Stimulated activated CD8-positive, alpha-beta memory T cell treated with anti-CD3 and anti-CD28 coated beads, Interleukin-7, amount 100 ng/mL, for 1 hour (primary cell): ENCODE results near the gene MAGEB17.
"Not testable (repeated sequence)": the region's sequence is repeated elsewhere in the genome, so short reads cannot be mapped to it uniquely, and the experiment has no call there.

Experiments
- DNase-seq, 2 donors: peaks; one replicate each; pipeline ENCODE4 v3.0.0-alpha.2; 2020; ENCODE audit warnings: low read depth in 2 of 2

Gene MAGEB17

GRCh38 chrX:16167181-16167580 is at the start of gene MAGEB17:
TSS of gene MAGEB17 (plus strand) at chrX:16167481. CDS start at chrX:16170383, 2,902 bp downstream.
- DNase-seq = no peak

DNA sequence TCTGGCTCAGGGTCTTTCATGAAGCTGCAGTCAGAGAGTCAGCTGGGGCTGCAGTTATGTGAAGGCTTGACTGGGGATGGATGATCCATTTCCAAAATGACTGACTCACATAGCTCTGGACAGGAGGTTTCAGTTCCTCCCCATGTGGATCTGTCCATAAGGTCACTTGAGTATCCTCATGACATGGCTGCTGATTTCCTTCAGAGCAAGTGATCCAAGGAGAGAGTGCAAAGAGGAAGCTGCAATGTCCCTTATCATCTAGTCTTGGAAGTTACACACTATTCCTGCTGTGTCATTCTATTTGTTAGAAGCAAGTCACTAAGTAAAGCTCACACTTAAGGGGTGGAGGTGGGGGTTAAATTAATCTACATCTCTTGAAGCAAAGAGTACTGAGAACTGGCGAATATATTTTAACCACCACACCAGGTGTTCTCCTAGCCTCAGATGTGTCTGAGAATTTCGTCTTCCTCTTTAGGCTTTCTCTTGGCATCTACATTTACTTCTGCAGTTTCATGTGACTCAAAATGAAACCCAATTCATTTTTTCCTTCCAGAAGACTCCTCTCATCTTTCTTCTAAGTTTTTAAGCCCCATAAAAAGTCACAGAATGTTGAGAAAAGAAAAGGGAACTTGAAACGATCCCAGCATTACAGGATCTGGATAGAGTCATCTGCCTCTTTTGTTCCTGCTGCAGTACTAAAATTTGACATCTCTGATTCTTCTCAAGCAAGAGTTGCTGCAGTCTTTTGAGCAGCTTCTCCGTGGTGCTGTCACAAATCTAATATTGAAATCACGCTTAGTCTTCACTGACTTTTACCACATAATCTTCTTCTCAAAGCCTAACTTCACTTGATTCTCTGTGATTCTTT is 47.7 kb upstream of the MAGEB17 start:
- DNase-seq = no peak

DNA sequence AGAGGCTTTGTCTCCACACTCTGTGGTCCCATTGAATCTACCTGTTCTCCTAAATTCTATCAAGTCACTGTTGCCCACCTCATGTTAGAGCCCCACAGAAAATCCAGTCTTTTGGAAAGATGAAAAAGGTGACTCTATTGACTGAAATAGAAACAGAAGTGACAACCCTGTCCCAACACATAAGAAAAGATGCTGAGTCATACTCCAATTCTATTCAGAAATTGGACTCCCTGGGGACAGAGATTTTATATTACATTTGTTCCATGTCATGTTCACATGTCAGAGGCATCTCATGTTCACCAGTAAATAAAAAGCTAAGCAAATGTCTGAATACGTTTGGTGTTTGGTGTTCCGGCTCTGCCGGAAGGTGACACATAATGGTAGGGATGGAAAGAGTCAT is 46.9 kb upstream of the MAGEB17 start:
- no peak for DNase-seq

- DNase-seq = peak; percentile 19 to 23
Observed at GRCh38 chrX:16123222-16123786, 44.0 kb upstream of the MAGEB17 start, which contains the start of gene GRPR. TSS of gene GRPR (plus strand) at chrX:16123565. CDS start at chrX:16123954, 389 bp downstream.

DNA sequence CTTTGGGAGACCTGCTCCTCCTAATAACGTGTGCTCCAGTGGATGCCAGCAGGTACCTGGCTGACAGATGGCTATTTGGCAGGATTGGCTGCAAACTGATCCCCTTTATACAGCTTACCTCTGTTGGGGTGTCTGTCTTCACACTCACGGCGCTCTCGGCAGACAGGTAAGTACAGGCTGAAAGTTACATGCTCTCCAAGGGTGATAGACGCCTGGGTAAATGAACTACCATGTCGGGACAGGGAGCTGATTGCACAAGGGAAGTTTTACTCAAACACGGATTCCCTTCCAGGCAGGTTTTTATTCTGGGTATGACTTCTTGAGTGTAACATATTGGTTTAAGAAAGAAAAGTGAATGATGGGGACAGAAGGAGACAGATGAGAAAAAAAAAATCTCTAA is 43.1 kb upstream of the MAGEB17 start:
- no peak for DNase-seq

DNA sequence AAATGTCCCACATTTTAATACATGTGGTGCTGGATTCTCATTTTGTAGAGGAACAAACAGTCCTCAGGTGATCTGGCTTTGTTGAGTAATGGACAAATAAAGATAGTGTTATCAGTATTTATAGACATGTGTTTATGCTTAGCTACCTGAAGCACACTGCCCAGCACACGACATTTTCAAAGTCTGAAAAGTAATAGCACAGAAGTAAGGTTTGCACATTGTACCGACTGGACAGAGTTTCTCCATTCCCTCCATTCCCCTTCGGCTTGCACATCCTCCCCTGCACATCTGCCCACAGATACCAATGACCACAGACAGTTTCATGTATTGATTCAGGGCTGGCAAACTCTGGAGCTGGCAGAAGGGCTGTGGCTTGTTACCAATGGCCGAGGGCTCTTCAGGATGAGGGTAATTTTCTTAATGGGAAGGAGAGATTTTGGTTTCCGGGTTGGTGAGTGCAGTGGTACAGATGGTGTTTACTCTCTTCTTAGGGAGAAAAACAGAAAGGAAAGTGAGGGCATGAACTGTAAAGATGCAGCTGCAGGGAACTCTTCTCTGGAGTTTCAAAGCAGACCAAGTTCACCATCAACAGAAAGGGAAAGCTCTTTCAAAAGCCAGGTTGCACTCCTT is 41.6 kb upstream of the MAGEB17 start:
- DNase-seq = no peak

- DNase-seq = no peak
Observed at GRCh38 chrX:16130707-16131106, 36.6 kb upstream of the MAGEB17 start.

GRCh38 chrX:16134936-16135335 is 32.3 kb upstream of the MAGEB17 start:
- DNase-seq = no peak

DNA sequence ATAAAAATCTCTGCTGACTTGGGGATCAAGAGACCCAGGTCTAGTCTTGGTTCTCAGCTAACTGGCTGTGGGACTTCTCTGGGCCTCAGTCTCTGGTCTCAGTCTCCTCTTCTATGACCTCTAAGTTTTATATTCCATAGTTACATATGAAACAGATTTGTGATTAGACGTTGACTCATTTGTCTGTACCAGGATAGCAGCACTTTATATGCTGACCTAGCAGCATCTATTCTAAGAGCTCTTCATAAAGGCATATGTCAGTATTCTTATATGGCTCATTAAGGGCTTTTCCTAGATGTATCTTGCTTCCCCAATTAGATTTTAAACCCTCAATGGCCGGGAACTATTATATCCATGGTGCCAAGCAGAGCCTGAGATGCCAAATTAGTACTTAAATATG is 31.2 kb upstream of the MAGEB17 start:
- no peak for DNase-seq

- no peak for DNase-seq
Observed at GRCh38 chrX:16137416-16138107, 29.7 kb upstream of the MAGEB17 start.

DNA sequence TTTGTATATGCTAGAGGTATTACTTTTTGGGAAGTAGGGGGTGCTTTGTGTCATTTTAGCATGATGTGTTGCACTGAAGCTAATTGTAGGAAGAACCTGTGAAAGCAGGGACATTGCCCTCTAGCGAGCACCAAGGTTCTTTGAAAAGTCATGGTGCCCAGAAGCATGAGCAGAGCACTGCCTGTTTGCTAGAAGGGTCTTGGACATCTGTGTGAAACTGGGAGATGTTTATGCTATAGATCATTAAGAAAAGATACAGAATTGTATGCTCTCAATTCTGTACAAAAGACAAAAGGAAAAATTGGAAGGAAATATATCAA is 29.2 kb upstream of the MAGEB17 start:
- no peak for DNase-seq

DNA sequence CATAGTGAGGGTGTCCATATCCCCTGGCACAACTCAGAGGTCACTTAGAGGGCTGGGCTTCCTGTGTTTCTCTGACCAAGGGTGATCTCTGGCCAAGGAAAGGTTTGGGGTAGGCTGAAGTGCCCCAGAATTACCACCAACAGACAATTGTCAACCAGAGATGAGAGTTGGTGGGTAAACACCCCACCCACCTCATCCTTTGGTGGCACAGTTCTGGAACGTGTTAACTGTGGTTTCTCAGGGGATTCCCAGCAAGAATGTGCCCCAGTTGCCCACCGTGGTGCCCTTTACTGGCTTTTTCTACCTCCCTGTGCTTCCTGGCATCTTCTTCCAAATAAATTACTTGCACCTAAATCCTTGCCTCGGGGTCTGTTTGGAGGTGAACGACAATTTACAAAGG is 26.8 kb upstream of the MAGEB17 start:
- no peak for DNase-seq

DNA sequence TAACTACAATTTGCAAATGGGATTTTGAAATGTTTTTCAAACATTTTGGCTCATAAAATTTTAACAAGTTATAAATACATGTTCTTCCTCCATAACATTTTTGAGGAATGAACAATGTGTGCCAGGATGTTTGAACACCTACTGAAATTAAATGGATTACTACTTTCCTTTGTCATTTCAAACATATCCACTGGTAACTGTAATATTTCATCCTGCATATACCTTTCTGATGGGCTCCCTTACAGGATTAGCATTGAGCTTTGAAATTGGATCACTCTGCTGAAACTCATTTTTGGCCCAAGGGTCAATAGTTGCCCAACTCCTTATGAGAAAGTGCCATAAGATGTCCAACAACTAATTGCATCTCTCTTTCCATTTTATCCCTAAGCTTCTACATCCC is 26.3 kb upstream of the MAGEB17 start:
- DNase-seq = no peak

DNA sequence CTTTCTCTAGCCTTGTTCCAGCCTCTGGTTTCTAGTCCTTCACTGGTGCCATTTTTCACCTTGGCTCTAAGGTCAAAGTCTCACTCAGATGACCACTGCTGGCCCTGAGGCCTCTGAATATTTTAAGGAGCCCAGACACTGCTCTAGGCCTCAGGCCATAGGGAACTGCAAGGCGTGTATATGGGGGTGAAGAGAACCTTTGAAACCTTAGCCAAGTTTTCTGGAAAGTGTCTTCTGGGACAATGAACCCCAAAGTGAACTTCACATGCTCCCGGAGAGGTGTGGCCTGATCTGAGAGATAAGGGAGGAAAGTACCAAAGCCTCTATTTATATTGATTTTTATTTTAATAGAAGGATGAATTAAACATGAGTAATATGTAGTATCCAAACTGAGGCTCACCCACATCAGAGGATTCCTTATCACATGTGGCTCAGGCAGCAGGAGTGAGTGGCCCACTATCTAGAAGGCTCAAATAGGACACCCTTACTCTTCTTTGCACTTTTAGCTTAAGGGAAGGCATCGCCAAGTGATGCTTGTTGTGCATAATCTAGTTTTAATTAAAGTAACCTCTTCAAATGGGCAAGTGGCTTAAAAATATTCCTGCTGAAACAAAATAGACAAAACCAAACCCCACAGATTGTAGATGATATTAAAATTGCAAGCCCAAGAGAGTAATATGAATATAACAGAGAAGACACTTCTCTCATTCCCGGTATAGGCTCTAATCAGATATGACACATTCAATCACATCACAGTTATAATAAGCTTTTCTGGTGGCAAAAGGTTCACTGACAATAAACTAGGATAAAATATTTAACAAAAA is 25.6 kb upstream of the MAGEB17 start:
- DNase-seq = no peak

- DNase-seq = no peak
Observed at GRCh38 chrX:16142246-16142558, 25.1 kb upstream of the MAGEB17 start.

DNA sequence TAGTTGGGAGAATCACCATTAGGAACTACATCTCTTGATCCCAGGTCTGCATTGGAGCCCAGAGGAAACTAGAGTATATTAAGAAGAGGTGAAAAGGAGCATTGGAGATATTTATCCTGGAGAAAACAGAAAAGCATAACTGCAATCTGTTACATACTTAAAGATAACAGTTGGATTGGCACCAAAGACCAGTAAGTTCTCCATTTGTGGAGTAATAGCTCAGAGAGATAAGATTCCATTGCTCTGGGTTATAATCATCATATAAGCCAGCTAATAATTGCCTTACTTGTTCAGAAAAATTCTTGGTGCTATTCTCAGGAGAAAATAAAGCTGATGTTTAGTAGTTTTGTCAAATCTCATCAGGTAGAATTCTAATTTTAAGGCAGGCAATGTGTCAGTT is 23.3 kb upstream of the MAGEB17 start:
- DNase-seq = no peak

GRCh38 chrX:16144420-16144819 is 22.9 kb upstream of the MAGEB17 start:
- DNase-seq = no peak

- not testable (repeated sequence) for DNase-seq
Observed at GRCh38 chrX:16145093-16145492, 22.2 kb upstream of the MAGEB17 start.

GRCh38 chrX:16145656-16146055 is 21.6 kb upstream of the MAGEB17 start:
- no peak for DNase-seq

DNA sequence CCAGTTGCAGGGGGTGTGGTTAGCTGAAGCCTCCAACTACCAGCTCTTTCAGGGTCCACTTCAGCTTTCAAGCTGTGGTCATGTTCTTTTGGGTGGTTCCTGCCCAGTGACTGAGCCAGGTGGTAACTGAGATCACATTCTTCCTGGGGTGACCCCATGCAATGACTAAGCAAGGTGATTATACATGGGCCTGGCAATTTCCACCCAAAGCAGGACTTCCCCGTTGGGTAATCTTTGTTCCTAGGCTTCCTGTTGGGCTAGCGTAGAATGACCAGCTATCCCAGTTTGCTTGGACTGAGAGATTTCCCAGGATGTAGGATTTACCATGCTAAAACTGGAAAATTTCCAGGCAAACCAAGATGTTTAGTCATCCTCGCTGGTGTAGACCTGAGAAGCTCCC is 18.4 kb upstream of the MAGEB17 start:
- no peak for DNase-seq

- no peak for DNase-seq
Observed at GRCh38 chrX:16155581-16156096, 11.6 kb upstream of the MAGEB17 start.
